ENCODE measurements around the gene BBS12. TPM values are rescaled to one million over a fixed set of nuclear protein-coding genes. Genes with fewer than 3 reads are reported as not detected.

The BBS12 gene
- total RNA-seq, result 5.8 TPM
- polyA plus RNA-seq, result 3.0 TPM

DNA sequence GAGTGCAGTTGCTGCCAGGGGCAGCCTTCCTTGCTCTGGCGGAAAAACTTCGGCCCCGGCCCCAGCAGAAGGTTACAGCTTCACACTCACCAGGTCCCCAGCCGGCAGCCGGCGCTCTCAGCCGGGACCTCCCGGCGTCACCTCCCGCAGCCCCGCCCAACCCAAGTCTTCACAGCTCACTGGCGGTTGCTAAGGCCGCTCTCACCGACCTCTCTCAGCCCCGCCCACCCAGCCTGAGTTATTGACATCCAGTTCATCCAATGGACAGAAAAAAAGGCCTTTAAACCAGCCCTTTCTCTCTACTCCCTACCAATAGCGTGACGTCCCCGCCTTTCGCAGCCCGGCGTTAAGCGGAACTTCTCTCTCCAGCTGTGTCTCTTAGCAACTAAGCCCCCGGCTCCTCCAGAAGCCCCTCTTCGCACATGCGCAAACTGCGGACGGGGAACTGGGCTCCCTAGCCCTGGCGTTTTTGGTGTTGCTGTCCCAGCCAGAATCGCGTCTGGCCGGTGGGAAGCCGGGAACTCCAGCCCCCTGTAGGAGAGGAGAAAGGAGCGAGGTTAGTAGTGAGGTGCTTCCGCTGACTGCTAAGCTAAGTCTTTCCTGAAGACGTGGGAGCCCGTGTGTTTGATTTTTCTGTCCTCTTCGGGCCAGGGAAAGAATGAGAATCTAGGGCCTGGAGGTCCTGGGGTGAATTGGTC lies at the start of gene BBS12:
BBS12 (plus strand) TSS at position 376 of the 698 bp plus-strand sequence. CDS start 9,189 bp downstream, outside the sequence.
- H3K36me3 ChIP-seq (ENCODE audit: insufficient read depth), result no peaks in the 10 kb centered on the region
- WGBS, result under 1% methylated on average over 37 of the region's 37 CpGs

DNA sequence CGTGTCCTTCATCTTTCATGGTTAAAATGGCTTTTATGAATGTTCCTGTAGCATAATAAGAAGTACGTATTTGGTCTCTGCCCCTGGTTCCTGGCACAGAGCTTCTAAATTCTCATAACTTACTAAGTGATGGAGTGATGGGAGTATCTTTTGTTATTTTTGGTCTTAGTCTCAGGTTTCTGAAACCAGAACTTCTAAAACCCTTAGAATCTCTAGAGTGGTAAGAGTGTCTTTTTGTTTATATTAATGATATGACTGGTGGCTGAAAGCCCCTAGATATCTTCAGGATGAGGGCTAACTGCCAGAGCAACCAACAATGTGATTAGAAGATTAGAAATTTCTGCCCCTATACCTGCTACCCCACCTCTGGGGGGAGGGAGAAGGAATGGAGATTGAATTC lies 45.8 kb upstream of the BBS12 start:
- WGBS, result 93% methylated on average over 2 of the region's 2 CpGs

More for the DNA sequence above, at the start of gene BBS12:
- Histone ChIP-seq H3K4me3 (ENCODE audit: low read depth, low read length) (peak within 1 kb of the TSS; percentile 80), H3K27ac (ENCODE audit: low read depth) (peak within 1 kb of the TSS; percentile 65), H3K4me1 (ENCODE audit: insufficient read depth) (peaks cover 4% of the 10 kb centered on the region)
- peak; percentile 100 for DNase-seq (ENCODE audit: extremely low spot score)

DNA sequence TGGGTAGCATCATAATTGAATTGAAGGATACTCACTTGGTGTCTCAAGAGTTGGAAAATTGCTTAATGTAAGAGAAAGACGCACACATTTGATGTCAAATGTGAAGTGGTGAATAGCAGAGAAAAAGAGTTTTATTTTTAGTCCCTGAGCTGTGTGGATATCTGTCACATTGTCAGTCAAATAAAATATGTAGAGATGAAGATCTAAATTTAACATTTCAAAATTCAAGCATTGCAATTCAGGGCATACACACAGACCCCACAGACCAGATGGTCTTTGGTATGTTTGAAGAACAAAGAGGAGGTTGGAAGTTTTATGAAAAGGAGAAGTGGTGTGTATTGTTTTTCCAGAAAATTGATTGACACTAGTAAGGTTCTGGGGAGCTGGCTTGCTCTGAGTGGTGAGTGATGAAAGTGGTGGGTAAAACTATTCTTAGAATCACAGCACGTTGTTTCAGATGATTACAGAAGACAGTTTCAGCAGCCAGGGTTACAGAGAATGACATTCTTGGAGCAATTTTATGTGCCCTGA lies 44.9 kb upstream of the BBS12 start:
- no peak for DNase-seq (ENCODE audit: extremely low spot score)
- Histone ChIP-seq H3K4me1 (ENCODE audit: insufficient read depth) (no peaks in the 10 kb centered on the region), H3K36me3 (ENCODE audit: insufficient read depth) (no peaks in the 10 kb centered on the region), H3K4me3 (ENCODE audit: low read depth, low read length) (no peak overlapping the region), H3K27ac (ENCODE audit: low read depth) (no peak overlapping the region)
- 49% methylated on average over 2 of the region's 2 CpGs for WGBS

More for the DNA sequence above, 45.8 kb upstream of the BBS12 start:
- H3K27ac ChIP-seq (ENCODE audit: low read depth), result no peak overlapping the region
- no peak for DNase-seq (ENCODE audit: extremely low spot score)
- H3K4me1 ChIP-seq (ENCODE audit: insufficient read depth), result no peaks in the 10 kb centered on the region
- H3K4me3 ChIP-seq (ENCODE audit: low read depth, low read length), result no peak overlapping the region
- H3K36me3 ChIP-seq (ENCODE audit: insufficient read depth), result no peaks in the 10 kb centered on the region

DNA sequence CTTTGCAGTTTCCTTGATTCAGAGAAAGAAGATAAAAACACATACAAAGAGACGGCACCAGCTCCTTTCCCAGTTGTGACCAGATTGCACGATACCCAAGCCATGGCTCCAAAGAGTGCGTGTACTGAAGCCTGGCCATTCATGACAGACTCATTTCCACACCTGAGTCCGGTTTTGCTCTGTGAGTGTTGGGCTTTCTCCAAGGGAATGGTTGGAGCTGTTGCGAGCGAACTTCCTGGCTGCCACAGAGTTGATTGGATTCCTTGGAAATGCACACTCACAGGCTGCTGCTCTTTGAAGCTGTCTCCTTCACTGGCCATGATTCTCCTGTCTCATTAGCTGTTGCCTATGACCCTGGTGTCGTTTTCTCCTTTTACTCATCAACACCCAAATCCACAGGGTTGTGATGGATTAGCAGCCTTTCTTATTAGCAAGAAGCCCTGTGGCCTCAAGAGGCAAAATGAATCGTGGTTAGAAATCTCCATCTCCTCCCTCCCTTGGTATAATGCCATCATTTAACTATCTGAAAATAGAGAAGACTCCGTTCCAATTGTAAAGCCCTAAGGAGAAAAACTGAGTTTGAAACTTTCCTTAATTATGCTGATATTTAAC lies 43.9 kb upstream of the BBS12 start:
- H3K27ac ChIP-seq (ENCODE audit: low read depth), result no peak overlapping the region
- WGBS, result 74% methylated on average over 9 of the region's 9 CpGs
- H3K4me1 ChIP-seq (ENCODE audit: insufficient read depth), result no peaks in the 10 kb centered on the region
- no peaks in the 10 kb centered on the region for H3K36me3 ChIP-seq (ENCODE audit: insufficient read depth)
- DNase-seq (ENCODE audit: extremely low spot score), result no peak
- no peak overlapping the region for H3K4me3 ChIP-seq (ENCODE audit: low read depth, low read length)

DNA sequence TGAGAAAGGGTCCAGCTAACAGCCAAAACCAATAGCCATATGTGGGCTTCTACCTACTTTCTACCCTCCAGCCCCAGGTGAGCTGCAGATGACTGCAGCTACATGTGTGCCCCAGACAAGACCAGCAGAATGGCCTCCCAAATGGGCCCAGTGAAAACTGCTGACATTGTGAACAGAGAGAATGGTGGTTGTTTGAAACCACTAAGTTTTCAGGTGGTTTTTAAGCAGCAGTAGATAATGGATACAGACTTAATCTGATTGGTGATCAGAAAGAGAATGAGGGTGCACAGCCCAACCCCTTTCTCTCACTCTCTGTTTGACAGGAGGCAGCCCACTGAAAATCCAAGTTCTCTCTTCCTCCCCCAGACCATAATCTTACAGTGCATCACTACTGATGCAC lies 42.5 kb upstream of the BBS12 start:
- no peaks in the 10 kb centered on the region for H3K36me3 ChIP-seq (ENCODE audit: insufficient read depth)
- no peaks in the 10 kb centered on the region for H3K4me1 ChIP-seq (ENCODE audit: insufficient read depth)
- H3K4me3 ChIP-seq (ENCODE audit: low read depth, low read length), result no peak overlapping the region
- H3K27ac ChIP-seq (ENCODE audit: low read depth), result no peak overlapping the region
- DNase-seq (ENCODE audit: extremely low spot score), result no peak

DNA sequence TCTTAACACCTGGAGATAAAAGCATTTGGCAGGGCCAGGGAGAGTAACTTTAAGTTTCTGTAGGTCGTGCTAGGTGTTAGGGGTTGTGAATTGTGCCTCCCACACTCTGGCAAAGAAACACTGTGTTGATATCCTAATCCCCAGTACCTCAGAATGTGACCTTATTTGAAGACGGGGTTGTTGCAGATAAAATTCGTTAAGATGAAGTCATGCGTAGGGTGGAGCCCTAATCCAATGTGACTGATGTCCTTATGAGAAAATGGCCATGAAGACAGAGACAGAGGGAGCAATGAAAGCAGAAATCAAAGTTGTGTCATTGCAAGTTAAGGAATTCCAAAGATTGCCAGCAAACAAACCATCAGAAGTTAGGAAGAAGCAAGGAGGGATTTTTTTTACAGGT lies 40.5 kb upstream of the BBS12 start:
- H3K4me1 ChIP-seq (ENCODE audit: insufficient read depth), result no peaks in the 10 kb centered on the region
- no peaks in the 10 kb centered on the region for H3K36me3 ChIP-seq (ENCODE audit: insufficient read depth)
- no peak overlapping the region for H3K27ac ChIP-seq (ENCODE audit: low read depth)
- WGBS, result 82% methylated on average over 4 of the region's 4 CpGs
- no peak overlapping the region for H3K4me3 ChIP-seq (ENCODE audit: low read depth, low read length)
- no peak for DNase-seq (ENCODE audit: extremely low spot score)

DNA sequence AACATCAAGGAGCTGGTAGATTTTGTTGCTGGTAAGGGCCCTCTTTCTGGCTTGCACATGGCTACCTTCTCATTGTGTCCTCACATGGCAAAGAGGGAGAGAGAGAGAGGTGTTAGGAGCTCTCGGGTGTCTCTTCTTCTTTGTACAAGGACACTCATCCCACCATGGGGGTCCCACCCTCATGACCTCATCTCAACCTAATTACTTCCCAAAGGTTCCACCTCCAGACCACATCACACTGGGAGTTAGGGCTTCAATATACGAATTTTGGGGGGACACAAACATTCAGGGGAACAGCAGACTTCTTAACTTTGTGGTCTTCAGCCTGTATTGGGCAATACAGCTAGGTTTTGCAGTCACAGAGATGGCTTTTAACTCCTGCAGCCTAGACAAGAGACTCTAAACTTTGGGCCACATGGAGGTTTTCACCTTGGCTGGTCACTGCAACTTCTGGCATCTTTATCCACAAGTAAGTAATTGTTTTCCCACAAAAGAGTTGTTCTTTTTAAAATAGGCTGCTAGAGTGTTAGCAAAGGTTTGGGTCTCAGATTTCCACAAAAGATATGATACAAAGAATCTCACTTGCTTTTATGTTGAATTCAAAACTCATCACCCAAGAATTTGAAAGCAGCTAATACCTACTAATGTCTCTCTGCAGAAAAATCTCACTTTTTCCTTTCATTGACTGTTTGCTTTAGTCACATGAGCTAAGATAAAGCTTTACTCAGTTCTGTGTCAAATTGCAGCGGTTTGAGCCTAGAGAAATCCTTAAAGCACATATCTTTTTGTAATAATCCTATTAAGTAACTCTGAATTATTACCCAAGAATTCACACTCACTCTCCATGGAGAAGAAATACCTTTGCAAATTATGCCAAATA lies 39.6 kb upstream of the BBS12 start:
- no peak for DNase-seq (ENCODE audit: extremely low spot score)
- 69% methylated on average over 3 of the region's 3 CpGs for WGBS
- no peaks in the 10 kb centered on the region for H3K4me1 ChIP-seq (ENCODE audit: insufficient read depth)
- H3K4me3 ChIP-seq (ENCODE audit: low read depth, low read length), result no peak overlapping the region
- H3K36me3 ChIP-seq (ENCODE audit: insufficient read depth), result no peaks in the 10 kb centered on the region
- H3K27ac ChIP-seq (ENCODE audit: low read depth), result no peak overlapping the region

DNA sequence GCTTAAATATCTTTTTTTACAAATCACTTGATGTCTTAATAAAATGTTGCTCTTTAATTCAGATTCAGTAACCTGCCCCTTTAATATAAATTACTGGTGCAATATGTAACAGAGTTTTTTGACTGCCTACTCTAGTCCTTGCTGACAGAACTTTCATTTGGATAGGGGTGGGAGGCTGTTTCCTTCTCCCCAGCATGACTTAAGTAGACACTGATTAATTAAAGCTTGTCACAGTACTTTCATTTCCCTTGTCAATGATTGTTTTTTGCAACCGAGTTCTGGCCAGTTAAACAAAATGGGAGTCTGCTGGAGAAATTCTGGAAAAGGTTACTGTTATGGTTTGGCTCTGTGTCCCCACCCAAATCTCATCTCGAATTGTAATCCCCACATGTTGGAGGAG lies 37.3 kb upstream of the BBS12 start:
- 73% methylated on average over 2 of the region's 2 CpGs for WGBS
- Histone ChIP-seq H3K4me1 (ENCODE audit: insufficient read depth) (no peaks in the 10 kb centered on the region), H3K27ac (ENCODE audit: low read depth) (no peak overlapping the region), H3K36me3 (ENCODE audit: insufficient read depth) (no peaks in the 10 kb centered on the region), H3K4me3 (ENCODE audit: low read depth, low read length) (no peak overlapping the region)
- DNase-seq (ENCODE audit: extremely low spot score), result no peak

DNA sequence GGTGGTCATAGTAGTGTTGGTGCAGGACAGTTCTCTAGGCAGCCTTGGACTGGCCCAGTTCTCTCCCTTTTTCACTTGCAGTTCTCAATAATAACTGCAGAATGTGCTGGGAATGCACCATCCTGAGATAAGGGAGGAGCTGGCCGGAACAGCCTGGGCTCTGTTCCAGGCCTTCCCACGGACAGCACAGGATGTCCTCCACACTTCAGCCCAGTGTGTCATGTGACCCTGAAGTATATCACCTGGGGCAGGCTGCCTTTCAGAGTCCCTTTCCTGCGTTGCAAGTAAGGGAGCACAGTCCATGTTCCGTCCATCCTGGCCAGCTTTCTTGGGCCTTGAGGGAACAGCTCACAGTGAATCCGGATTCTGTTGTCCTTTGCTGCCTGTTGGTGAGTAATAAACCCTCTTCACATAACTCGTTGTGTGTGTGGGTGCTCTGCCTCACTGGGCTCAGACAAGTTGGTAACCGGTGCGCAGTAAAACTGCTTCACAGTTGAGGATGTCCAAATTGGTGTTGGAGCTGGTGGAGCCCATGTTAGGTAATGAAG lies 32.3 kb upstream of the BBS12 start:
- no peak overlapping the region for H3K4me3 ChIP-seq (ENCODE audit: low read depth, low read length)

DNA sequence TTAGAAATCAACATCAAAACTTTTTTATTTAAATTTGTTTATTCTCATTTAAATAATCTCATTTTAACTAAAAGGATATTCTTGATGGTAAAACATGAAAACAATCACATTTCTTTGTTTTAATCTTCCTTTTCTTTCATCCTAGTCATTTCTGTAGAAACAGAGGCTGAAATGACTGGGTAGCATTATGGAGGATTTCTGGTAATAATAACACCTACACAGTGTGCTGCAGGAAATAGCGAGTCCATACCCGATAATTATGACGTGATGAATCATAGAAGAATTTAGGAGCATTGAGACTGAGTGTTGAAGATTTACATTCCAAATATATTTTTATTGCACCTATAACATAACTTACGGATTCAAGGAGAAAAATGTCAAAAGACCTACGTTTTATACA lies 31.4 kb upstream of the BBS12 start:
- no peak for DNase-seq (ENCODE audit: extremely low spot score)
- Histone ChIP-seq H3K27ac (ENCODE audit: low read depth) (no peak overlapping the region), H3K4me3 (ENCODE audit: low read depth, low read length) (no peak overlapping the region), H3K36me3 (ENCODE audit: insufficient read depth) (no peaks in the 10 kb centered on the region), H3K4me1 (ENCODE audit: insufficient read depth) (no peaks in the 10 kb centered on the region)
- WGBS, result 84% methylated on average over 5 of the region's 5 CpGs

More for the DNA sequence above, 32.3 kb upstream of the BBS12 start:
- peak; percentile 41 for DNase-seq (ENCODE audit: extremely low spot score)
- Histone ChIP-seq H3K36me3 (ENCODE audit: insufficient read depth) (no peaks in the 10 kb centered on the region), H3K27ac (ENCODE audit: low read depth) (no peak overlapping the region), H3K4me1 (ENCODE audit: insufficient read depth) (no peaks in the 10 kb centered on the region)
- WGBS, result 49% methylated on average over 8 of the region's 8 CpGs

DNA sequence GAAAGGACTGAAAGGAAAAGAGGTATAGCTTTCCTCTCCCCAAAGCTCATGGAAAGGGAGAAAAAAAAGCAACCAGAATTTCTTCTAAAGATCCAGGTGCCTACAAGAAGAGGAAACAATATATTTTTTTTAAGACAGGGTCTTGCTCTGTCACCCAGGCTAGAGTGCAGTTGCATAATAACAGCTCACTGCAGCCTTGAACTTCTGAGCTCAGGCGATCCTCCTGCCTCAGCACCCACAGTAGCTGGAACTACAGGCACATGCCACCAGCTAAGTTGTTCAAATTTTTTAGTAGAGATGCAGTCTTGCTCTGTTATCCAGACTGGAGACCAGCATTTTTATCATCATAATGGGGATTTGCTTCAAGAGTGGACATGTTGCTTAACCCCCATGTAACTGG lies 30.5 kb upstream of the BBS12 start:
- H3K36me3 ChIP-seq (ENCODE audit: insufficient read depth), result no peaks in the 10 kb centered on the region
- DNase-seq (ENCODE audit: extremely low spot score), result no peak
- H3K4me3 ChIP-seq (ENCODE audit: low read depth, low read length), result no peak overlapping the region
- no peak overlapping the region for H3K27ac ChIP-seq (ENCODE audit: low read depth)
- no peaks in the 10 kb centered on the region for H3K4me1 ChIP-seq (ENCODE audit: insufficient read depth)
- 92% methylated on average over 1 of the region's 1 CpG for WGBS

DNA sequence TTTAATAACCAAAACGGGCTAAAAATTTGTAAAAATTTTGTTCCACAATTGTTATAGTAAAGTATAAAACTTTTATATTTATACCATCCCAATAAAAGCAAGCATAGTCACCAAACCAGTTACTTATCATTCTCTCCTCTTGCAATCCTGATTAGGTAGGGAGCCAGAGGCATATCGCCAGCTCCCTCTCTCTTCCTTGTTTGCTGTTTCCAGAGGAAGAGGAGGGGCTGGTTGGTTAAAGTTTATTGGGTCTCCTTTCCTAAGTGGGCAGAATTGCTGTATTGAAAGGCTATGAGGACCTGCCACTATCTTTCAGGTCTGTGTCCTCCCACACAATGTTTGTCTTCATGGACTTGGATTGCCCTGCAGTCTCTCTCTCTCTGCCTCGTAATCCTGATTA lies 29.6 kb upstream of the BBS12 start:
- 72% methylated on average over 3 of the region's 3 CpGs for WGBS
- no peak for DNase-seq (ENCODE audit: extremely low spot score)
- Histone ChIP-seq H3K4me3 (ENCODE audit: low read depth, low read length) (no peak overlapping the region), H3K4me1 (ENCODE audit: insufficient read depth) (no peaks in the 10 kb centered on the region), H3K36me3 (ENCODE audit: insufficient read depth) (no peaks in the 10 kb centered on the region), H3K27ac (ENCODE audit: low read depth) (no peak overlapping the region)

DNA sequence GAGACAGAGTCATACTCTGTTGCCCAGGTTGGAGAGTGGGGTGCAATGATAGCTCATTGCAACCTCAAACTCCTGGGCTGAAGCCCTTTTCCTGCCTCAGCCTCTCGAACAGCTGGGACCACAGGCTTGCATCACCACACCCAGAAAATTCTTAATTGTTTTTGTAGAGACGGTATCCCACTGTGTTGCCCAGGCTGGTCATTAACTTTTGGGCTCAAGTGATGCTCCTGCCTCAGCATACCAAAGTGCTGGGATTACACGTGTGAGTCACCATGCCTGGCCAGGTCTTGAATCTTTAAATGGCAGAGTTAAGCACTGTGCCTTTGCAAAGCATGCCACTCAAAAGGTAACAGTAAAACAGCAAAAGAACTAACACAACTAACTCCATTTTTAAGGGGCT lies 28.6 kb upstream of the BBS12 start:
- H3K36me3 ChIP-seq (ENCODE audit: insufficient read depth), result no peaks in the 10 kb centered on the region
- 68% methylated on average over 3 of the region's 3 CpGs for WGBS
- H3K4me1 ChIP-seq (ENCODE audit: insufficient read depth), result no peaks in the 10 kb centered on the region
- DNase-seq (ENCODE audit: extremely low spot score), result no peak
- H3K27ac ChIP-seq (ENCODE audit: low read depth), result no peak overlapping the region
- H3K4me3 ChIP-seq (ENCODE audit: low read depth, low read length), result no peak overlapping the region

All from urinary bladder (tissue), 4 donors.